Ovary (tissue), 9 donors: ENCODE data around the gene REXO4. TPM values are rescaled to one million over a fixed set of nuclear protein-coding genes. Genes with fewer than 3 reads are reported as not detected.

Source experiments
- DNase-seq, 5 donors: peaks; one replicate each; pipeline ENCODE4 v3.0.0-alpha.2; 2019 to 2020
- H3K27ac ChIP-seq, 2 donors: fragments of 200-600 bp; one replicate each; pipeline versions ENCODE4 v1.5.1 to v1.8.0; 2019 to 2022
- H3K27me3 ChIP-seq: fragments of 200-600 bp; one replicate; pipeline ENCODE4 v1.8.0; 2022
- H3K36me3 ChIP-seq: fragments of 200-600 bp; sonication (generic); one replicate; pipeline ENCODE4 v1.5.1; 2019
- H3K4me1 ChIP-seq: one replicate; pipeline ENCODE4 v1.8.1; 2013; ENCODE audit warnings: mild to moderate bottlenecking, moderate library complexity; ENCODE audit not compliant: insufficient read depth
- H3K4me3 ChIP-seq: fragments of 200-600 bp; sonication (generic); one replicate; pipeline ENCODE4 v1.5.1; 2017
- H3K9me3 ChIP-seq, 2 donors: fragments of 200-600 bp in 1 of 2; sonication (generic) in 1 of 2; one replicate each; pipeline versions ENCODE4 v1.5.1 to v1.8.1; 2013 to 2019; ENCODE audit warnings: mild to moderate bottlenecking in 1 of 2, moderate library complexity in 1 of 2
- EP300 ChIP-seq: sonication (generic); formaldehyde crosslinking; IDR thresholded peaks from one replicate; pipeline ENCODE4 v1.6.1; 2017; ENCODE audit warnings: antibody characterized with exemption
- POLR2A ChIP-seq: fragments of 450-650 bp; IDR thresholded peaks from one replicate; pipeline ENCODE4 v1.6.1; 2017; ENCODE audit warnings: antibody characterized with exemption, mild to moderate bottlenecking, moderate library complexity
- WGBS, 3 donors: extraction: QIAGEN DNeasy Blood & Tissue Kit in 1 of 3; methylation state at CpG; one replicate each; pipeline versions ENCODE4 v1.1.5 to v1.1.7; 2013 to 2017; 5-methylcytosine and 5-hydroxymethylcytosine counted together
- intact Hi-C, 4 donors: fragments of 100-400 bp; cut with DNase I; formaldehyde crosslinking; loops; one replicate each; pipeline versions ENCODE4 v1.11.0 to v1.15.1; 2022 to 2023
- polyA plus RNA-seq, 2 donors: library from polyadenylated mRNA; stranded (reverse); fragments of 200-250 nt in 1 of 2; fragments of 350-450 nt in 1 of 2; fragmentation: Illumina TruSeq in 1 of 2; extraction: RNeasy Lipid Tissue Mini Kit (QIAGEN cat#74804) in 1 of 2; gene quantifications; one replicate each; pipeline ENCODE4 v1.2.3, GENCODE V29; 2013 to 2014
- total RNA-seq, 7 donors: library from RNA; depleted of rRNA in 2 of 7; stranded (reverse); fragments of >200 nt in 2 of 7; fragmentation: NEBNext Ultra II Directional in 3 of 7; extraction: Animal tissue kit (Norgen Biotek cat#: 25700) in 3 of 7; gene quantifications; one replicate each; pipeline versions ENCODE4 v1.1.0 to v1.2.4, GENCODE V29; 2016 to 2023
- TF ChIP-seq, protein P1 (sequence below), 3 donors: fragments of 450-650 bp in 2 of 3; fragments of 200-600 bp in 1 of 3; IDR thresholded peaks; one replicate each; pipeline versions ENCODE4 v1.5.1 to v1.8.0; 2016 to 2022; ENCODE audit warnings: antibody characterized with exemption in 3 of 3, mild to moderate bottlenecking in 1 of 3
- donor health status: DM: no; HTN: no; CAD: no; lungs with moderate emphysema.
- donor health status: DM: no; HTN: no; CAD: no.
- donor health status: Bipolar disorder and iron deficiency.
- donor health status: DM: yes; HTN: yes; CAD: no.
- donor health status: DM: no; HTN: no; CAD: no.
- donor health status: DM: yes; HTN: yes; CAD: no.

REXO4 gene
- total and polyA plus RNA-seq, 9 donors = 15.9 to 31.0 (median 21.9) TPM

DNA sequence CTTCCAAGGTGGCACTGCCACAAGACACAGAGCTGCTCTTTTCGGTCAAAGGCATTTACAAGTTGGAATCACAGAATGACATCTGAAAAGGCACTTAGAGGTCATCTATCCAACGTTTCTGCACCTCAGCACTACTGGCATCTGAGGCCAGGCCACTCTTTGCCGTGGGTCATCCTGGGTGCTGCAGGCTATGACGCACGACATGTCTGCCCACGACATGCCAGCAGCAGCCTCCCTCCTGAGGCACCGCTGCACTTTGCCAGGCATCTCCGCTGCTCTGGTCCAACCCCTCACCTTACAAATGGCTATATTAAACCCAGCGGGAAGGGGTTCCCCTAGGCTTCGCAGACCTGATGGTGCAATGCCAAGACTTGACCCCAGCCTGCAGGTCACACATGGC, 50.0 kb downstream of the REXO4 start:
- Histone ChIP-seq H3K9me3 (no peaks in the 10 kb centered on the region), H3K4me3 (no peak overlapping the region), H3K27me3 (no peaks in the 10 kb centered on the region), H3K36me3 (no peaks in the 10 kb centered on the region), H3K27ac (no peak overlapping the region), H3K4me1 (peaks cover 11% of the 10 kb centered on the region)
- intact Hi-C loops = no loop called here
- 77 to 82% (median 77%) methylated on average over 9 to 10 of the region's 10 CpGs for WGBS, 3 donors
- TF ChIP-seq EP300 (no peak), POLR2A (no peak)
- TF ChIP-seq, protein P1, sequence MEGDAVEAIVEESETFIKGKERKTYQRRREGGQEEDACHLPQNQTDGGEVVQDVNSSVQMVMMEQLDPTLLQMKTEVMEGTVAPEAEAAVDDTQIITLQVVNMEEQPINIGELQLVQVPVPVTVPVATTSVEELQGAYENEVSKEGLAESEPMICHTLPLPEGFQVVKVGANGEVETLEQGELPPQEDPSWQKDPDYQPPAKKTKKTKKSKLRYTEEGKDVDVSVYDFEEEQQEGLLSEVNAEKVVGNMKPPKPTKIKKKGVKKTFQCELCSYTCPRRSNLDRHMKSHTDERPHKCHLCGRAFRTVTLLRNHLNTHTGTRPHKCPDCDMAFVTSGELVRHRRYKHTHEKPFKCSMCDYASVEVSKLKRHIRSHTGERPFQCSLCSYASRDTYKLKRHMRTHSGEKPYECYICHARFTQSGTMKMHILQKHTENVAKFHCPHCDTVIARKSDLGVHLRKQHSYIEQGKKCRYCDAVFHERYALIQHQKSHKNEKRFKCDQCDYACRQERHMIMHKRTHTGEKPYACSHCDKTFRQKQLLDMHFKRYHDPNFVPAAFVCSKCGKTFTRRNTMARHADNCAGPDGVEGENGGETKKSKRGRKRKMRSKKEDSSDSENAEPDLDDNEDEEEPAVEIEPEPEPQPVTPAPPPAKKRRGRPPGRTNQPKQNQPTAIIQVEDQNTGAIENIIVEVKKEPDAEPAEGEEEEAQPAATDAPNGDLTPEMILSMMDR (IDR thresholded peaks at IDR 0.05) = no peak
- no peak for DNase-seq

DNA sequence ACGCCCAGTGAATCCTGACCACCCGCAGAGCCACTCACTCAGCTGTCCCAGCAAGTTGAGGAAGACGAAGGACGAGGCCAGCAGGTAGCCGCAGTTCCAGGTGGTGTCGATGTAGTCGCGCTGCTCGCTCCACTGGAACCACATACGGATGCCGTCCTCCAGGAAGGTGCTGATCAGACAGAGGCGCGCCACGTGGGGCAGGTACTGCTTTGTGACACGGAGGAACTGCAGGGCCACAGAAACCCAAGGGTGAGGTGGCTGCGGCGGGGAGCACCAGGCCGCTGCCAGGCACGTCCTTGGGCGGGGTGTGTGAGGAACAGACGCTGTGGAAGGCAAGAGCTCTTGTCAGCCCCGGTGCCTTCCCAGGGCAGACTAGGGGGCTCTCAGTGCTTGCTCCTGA, 50.6 kb downstream of the REXO4 start:
- no peak overlapping the region for H3K27ac ChIP-seq
- H3K9me3 ChIP-seq = no peaks in the 10 kb centered on the region
- intact Hi-C loops = no loop called here
- H3K36me3 ChIP-seq = no peaks in the 10 kb centered on the region
- H3K4me3 ChIP-seq = no peak overlapping the region
- TF ChIP-seq POLR2A (no peak), EP300 (no peak)
- TF ChIP-seq, protein P1 (IDR thresholded peaks at IDR 0.05) = no peak
- peaks cover 10% of the 10 kb centered on the region for H3K4me1 ChIP-seq
- no peaks in the 10 kb centered on the region for H3K27me3 ChIP-seq
- DNase-seq = no peak
- WGBS, 3 donors = 85 to 91% (median 89%) methylated on average over 22 of the region's 22 CpGs

DNA sequence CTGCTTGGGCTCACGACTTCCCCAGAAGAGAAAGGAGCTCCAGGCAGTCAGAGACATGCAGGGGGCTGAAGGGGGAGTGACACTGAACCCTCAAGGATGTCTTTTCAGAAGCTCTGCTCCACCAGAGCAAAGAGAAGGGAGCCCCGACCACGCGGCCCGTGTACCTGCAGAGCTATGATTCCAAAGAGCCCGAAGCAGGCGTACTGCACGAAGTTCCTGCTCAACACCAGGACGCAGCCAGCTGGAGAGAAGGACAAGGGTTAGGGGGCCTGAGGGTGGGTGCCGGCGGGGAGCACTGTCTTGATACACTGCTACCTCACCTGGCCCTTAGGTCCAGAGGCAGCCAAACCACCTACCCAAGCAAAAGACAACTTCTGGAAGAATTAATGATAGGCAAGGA, 51.4 kb downstream of the REXO4 start:
- Histone ChIP-seq H3K4me3 (no peak overlapping the region), H3K9me3 (no peaks in the 10 kb centered on the region), H3K27ac (no peak overlapping the region), H3K4me1 (peaks cover 4% of the 10 kb centered on the region), H3K27me3 (no peaks in the 10 kb centered on the region), H3K36me3 (no peaks in the 10 kb centered on the region)
- intact Hi-C loops = no loop called here
- 84 to 96% (median 88%) methylated on average over 11 of the region's 11 CpGs for WGBS, 3 donors
- TF ChIP-seq EP300 = no peak
- TF ChIP-seq, protein P1 (IDR thresholded peaks at IDR 0.05) = no peak
- no peak for DNase-seq

DNA sequence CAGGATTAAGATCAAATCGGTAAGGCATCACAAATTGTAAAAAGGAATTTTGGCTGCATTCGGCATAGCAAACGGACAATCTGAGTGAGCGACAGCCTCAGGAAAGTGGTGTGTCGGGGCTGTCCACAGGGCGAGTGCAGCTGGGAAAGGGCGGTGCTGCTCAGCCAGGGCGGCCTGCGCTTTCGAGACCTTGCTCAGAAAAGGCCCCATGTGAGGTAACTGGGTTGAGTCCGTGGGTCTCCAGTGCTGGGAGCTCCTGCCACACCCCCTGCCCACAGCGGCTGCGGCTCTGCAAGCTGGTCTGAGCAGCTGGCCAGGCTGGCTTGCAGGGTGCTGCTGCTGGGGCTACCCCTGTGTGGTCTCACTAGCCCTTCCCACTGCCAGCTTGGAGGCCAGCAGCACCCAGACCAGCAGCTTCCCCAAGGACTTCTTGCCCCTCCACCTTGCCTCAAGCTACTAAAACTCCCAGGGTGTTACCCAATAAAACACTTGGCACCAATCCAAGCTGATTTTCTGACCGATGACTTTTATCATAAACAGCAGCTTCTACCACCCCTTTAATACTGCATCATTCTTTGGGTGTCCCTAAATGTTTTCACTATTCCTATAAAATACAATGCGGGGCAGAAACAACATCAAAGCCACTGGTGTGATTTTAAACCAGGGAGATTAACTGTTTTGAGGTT, 55.3 kb downstream of the REXO4 start:
- intact Hi-C loops = no loop called here
- no peak overlapping the region for H3K27ac ChIP-seq
- no peaks in the 10 kb centered on the region for H3K4me1 ChIP-seq
- TF ChIP-seq EP300 = no peak
- TF ChIP-seq POLR2A = no peak
- TF ChIP-seq, protein P1 (IDR thresholded peaks at IDR 0.05) = no peak
- DNase-seq = no peak
- no peak overlapping the region for H3K4me3 ChIP-seq
- H3K9me3 ChIP-seq = no peaks in the 10 kb centered on the region
- no peaks in the 10 kb centered on the region for H3K27me3 ChIP-seq
- WGBS, 3 donors = 75 to 81% (median 77%) methylated on average over 15 of the region's 15 CpGs
- H3K36me3 ChIP-seq = no peaks in the 10 kb centered on the region
